HG02840 (cell line): ENCODE data around the gene LILRA1.
"Not testable (repeated sequence)": the region's sequence is repeated elsewhere in the genome, so short reads cannot be mapped to it uniquely, and the experiment has no call there.

Experiments
- ATAC-seq: cut with Tn5 transposase; IDR thresholded peaks from one replicate; pipeline ENCODE4 v1.9.1; 2021; ENCODE audit warnings: mild to moderate bottlenecking, moderate library complexity, moderate number of reproducible peaks; ENCODE audit not compliant: unreplicated experiment, low FRiP score

Gene LILRA1

DNA sequence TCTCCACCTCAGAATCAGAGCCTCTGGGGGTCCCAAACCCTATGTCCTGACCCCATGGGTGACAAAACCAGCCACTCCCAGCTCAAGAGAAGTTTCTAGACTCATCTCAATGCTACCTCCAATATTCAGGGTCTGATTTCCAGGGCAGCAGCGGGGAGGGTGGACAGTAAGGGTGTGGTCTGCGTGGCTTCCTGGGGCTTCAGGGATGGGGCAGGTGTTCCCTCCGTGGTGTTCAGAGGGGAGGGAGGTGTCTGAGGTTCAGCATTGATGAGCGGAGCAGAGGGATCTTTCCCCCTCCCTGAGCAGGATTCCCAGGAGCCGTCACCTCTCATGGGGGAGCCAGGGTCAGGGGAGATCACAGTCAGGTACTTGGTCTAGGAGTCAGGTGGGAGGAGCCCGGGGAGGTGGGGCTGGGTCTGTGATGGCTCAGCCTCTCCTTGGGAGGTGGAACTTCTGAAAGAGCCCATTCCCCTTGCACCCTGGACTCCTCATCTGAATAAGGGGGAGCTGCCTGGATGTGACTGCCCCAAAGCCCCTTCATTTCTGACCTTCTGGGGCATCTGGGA is 16.9 kb upstream of the LILRA1 start:
- no peak for ATAC-seq

DNA sequence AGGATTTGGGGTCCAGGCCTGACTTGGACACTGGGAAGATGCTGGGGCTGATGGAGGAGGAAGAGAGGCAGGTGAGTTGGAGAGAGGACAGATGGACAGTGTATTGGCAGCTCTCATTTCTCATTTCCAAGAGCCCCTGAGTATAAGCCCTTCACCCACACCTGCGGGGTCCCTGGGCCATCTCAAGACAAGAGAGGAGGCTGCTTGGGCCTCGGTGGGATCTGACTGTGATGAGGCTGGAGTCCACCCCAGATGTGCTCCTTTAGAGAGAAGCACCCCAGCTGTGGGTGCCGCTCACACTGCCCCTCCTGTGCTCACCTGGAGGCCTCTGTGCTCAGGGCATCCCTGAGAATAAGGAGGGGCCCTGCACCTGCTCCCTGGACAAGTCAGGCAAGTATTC is 16.1 kb upstream of the LILRA1 start:
- no peak for ATAC-seq

DNA sequence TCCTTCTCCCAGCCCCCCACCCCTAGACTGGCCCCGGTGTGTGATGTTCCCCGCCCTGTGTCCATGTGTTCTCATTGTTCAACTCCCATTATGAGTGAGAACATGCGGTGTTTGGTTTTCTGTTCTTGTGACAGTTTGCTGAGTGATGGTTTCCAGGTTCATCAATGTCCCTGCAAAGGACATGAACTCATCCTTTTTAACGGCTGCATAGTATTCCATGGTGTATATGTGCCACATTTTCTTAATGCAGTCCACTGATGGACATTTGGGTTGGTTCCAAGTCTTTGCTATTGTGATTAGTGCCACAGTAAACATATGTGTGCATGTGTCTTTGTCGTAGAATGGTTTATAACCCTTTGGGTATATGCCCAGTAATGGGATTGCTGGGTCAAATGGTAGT is 15.2 kb upstream of the LILRA1 start:
- ATAC-seq = not testable (repeated sequence)

DNA sequence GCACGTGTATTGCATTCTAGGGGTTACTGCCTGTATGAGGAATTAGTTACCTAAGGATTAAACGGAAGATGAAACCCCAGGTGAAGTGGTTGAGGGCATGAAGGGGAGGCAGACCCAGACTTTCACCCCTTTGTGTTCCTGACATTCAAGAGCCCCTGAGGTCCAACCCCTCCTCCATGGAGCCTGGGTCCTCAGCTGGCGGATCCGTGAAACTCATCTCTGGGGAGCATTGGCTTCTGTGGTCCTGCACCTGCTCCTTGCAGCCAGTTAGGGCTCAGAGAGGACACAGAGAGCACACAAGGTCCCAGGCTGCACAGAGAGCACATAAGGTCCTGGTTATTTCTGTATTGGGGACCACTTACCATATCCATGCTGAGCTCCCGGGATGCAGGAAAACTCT is 7.0 kb upstream of the LILRA1 start:
- no peak for ATAC-seq

DNA sequence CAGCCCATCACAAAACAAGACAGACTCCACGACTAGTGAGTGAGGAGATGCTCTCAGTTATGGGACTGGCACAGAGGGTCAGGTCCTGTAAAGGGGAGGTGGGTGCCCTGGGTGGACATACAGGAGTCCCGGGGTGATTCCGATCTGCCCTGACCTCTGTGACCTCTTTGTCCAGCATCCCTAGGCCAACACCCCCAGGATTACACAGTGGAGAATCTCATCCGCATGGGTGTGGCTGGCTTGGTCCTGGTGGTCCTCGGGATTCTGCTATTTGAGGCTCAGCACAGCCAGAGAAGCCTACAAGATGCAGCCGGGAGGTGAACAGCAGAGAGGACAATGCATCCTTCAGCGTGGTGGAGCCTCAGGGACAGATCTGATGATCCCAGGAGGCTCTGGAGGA is 6.4 kb upstream of the LILRA1 start:
- no peak for ATAC-seq

DNA sequence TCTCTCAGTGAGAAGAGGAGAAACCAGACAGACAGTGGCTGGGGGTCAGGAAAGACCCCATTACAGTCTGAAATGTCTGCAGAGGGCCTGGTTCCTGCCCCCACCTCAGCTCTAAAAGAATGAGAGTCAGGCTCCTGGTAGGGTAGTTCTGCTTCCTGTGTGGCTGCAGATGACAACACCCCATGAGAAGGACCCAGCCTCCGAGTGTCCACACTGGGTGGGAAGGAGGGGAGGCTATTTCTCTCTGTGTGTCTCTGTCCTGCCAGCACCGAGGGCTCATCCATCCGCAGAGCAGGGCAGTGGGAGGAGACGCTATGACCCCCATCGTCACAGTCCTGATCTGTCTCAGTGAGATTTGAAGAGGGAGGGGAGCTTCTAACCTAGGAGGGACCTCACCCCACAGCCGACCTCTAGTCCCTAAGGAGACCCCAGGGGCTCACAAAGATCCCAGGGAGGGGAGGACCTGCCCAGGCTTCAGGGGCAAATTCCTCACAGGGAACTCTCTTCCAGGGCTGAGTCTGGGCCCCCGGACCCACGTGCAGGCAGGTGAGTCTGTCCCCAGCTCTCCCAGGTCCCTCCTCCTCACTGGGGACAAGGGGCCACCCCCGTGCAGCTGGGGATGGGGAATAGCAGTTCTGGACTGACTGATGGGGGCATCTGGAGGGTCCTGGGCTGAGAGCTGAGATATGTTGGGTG is 647 bp downstream of the LILRA1 start:
- ATAC-seq = not testable (repeated sequence)

DNA sequence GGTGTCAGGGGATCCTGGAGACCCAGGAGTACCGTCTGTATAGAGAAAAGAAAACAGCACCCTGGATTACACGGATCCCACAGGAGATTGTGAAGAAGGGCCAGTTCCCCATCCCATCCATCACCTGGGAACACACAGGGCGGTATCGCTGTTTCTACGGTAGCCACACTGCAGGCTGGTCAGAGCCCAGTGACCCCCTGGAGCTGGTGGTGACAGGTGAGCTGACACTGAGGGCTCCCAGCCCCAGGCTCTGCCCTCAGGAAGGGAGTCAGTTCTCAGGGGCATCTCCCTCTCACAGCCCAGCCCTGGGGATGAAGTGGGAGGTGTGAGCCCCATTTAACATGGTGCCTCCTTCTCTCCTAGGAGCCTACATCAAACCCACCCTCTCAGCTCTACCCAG is 1.3 kb downstream of the LILRA1 start:
- ATAC-seq = no peak

DNA sequence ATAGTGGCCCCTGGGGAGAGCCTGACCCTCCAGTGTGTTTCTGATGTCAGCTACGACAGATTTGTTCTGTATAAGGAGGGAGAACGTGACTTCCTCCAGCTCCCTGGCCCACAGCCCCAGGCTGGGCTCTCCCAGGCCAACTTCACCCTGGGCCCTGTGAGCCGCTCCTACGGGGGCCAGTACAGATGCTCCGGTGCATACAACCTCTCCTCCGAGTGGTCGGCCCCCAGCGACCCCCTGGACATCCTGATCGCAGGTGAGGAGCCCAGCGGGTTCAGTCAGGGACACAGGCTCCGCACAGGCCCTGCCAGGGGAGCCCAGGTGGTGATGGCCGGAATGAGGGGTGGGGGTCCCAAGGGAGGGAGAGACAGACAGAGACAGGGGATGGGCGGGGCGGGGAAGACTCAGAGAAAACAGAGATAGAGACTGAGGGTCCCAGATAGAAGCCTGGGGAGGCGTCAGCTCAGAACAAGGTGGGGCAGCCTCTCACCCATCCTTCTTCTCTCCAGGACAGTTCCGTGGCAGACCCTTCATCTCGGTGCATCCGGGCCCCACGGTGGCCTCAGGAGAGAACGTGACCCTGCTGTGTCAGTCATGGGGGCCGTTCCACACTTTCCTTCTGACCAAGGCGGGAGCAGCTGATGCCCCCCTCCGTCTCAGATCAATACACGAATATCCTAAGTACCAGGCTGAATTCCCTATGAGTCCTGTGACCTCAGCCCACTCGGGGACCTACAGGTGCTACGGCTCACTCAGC is 2.4 kb downstream of the LILRA1 start:
- not testable (repeated sequence) for ATAC-seq

DNA sequence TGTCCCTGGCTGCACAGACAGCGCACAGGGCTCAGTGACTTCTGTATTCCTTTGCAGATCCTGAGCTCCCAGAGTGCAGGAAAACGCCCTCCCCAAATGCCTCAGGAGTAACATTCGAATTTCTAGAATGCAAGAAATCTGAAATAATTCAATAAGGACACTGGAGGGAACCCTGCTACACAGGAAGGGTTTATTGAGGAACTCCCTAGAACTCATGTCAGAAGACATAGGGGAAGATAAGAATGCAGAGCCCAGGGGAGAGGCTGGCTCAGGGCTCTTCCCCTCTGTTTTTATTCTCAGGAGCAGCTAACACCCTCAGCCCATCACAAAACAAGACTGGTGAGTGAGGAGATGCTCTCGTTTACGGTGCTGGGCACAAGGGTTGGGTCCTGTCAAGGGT is 6.8 kb downstream of the LILRA1 start:
- ATAC-seq = no peak

DNA sequence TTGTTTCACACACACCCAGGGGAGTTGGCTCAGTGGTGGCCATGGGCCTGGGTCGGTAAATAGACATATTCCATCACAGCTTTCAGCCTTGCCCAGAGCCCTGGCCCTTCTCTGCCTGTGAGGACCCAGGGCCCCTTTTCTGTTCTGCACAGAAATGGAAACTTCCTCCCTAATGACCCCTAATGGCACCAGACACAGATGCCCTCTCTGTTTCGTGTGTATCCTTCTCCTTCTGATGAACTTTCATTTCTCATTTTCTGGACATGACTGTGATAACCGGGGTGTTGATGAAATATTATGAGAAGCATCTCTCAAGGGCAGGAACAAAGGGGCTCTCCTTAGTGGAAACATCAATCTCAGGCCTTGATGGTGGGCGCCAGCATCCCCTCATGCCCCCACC is 12.8 kb downstream of the LILRA1 start:
- ATAC-seq = no peak

DNA sequence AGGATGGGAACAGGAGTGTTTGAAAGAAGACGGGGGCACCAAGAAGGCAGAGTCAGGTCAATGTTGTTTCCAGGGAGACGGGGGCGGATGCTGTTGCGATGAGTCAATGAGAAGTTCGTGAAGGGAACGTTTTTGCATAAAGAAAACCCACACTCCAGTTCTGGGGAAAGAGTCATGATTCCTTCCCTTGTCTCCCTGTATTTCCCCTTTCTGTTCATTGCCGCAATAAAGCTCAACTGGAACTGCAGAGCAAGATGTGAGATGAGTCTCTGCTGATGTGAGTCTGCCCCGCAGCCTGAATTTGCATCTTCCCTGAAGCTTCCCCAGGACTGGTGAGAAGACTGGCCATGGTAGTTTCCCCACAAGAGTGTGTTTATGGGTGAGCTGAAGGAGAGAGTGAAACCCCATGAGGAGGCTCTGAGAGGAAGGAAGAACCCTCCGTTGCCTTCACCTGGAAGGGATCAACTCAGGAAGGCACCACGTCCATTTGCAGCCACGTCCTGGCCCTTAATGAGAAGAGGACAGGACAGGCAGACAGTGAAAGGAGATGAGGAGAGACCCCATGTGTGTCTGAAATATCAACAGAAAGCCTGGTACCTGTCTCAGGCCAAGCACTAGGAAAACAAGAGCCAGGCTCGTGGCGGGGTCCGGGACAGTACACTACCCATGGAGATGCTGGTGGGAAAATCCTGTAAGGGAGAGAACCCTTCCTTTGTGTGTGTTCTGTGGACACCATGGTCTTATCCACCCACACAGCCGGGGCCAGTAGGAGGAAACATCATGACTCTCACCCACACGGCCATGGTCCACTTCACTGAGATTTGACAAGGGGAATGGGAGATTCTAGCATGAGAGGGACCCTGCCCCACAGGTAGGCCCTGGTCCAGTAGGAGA is 13.7 kb downstream of the LILRA1 start:
- no peak for ATAC-seq

DNA sequence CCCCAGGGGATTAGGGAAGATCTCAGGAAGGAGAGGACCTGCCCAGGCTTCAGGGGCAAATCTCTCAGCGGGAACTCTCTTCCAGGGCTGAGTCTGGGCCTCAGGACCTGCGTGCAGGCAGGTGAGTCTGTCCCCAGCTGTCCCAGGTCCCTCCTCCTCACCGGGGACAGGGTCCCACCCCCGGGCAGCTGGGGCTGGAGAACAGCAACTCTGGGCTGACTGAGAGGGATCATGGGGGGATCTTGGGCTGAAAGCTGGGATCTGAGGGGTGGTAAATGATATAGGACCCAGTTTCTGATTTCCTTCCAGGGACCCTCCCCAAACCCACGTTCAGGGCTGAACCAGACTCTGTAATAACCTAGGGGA is 14.3 kb downstream of the LILRA1 start:
- ATAC-seq = no peak

DNA sequence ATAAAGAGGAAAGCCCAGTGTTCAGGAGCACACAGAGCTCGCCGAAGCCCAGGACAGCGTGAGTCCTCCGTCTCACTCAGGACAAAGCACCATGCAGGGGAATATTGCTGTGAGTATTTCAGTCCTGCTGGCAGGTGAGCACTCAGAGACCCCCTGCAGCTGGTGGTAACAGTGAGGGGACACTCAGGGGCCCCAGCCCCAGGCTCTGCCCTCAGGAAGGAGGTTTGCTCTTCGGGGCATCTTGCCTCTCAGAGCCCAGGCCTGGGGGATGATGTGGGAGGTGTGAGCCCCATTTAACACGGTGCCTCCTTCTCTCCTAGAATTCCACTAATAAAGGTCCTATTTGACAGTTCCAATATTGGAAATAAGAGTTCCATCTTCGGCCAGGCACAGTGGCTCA is 14.8 kb downstream of the LILRA1 start:
- no peak for ATAC-seq

DNA sequence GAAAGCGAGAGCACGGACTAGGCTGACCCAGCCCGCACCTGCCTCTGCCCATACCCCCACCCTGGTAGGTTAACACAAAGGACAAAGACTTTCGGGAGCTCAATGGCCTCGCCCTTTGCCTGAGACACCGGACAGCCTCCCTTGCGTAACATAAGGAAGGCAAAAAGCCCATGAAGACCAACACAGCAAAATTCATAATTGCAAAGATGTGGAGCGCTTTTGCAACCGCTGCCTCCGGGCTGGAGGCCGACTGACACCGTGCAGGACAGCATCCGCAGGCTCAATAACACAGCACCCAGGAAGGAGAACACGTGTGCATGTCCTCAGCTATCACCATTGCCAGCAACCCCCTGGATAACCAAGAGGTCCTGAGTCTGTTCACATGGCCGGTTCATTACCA is 15.4 kb downstream of the LILRA1 start:
- ATAC-seq = no peak

DNA sequence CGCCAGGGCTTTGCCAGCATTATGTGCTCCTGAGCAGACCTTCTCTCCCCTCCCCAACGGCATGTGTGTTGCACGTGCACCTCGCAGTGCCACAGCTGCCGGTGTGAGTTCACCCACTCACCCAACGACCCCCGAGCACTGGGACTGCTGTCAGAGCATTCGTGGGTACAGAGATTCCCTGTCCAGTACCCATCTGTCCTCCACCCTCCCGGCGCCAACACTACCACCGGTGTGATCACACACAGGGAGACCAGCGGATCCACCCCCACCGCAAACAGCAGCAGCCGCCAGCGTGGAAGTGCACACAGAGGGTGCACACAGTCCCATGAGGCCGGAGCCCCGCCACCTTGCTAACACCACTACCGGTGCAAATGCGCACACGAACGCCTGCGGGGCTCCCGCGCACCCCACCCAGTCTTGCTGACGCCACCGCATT is 15.9 kb downstream of the LILRA1 start:
- no peak for ATAC-seq

DNA sequence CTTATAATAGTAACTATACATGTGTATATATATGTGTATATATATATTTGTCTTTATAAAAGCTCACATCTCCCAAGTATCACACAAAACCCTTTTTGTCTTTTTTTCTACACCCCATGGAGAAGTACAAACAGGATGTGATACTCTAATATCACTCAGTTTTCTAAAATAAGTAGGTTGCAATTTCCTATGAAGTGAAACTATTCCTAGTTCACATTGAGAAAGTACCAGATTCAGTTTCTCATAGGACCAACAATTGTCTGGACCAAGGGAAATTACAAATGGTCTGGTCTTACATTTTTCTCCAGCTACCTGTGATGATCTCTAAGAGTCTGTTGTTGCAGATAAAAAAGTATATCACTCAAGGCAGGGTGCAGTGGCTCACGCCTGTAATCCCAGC is 19.0 kb downstream of the LILRA1 start:
- ATAC-seq = no peak

DNA sequence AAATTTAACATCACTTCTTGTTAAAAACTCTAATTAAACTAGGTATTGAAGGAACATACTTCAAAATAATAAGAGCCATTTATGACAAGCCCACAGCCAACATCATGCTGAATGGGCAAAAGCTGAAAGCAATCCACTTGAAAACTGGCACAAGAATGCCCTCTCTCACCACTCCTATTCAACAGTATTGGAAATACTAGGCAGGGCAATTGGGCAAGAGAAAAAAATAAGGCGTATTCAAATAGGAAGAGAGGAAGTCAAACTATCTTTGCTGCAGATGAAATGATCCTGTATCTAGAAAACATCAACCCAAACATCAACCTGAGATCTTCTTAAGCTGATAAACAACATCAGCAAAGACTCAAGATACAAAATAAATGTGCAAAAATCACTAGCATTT is 21.3 kb downstream of the LILRA1 start:
- ATAC-seq = no peak

DNA sequence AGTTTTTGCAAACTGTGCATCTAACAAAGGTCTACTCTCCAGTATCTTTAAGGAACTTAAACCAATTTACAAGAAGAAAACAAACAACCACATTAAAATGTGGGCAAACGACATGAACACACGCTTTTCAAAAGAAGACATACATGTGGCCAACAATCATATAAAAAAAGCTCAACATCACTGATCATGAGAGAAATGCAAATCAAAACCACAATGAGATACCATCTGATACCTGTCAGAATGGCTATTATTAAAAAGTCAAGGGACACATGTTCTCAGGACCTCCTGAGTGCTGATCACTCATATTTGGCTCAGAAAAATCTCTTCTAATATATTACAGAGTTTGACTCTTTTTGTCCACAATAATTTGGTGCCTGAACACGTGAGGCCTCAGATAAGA is 22.6 kb downstream of the LILRA1 start:
- peak; percentile 42 for ATAC-seq

DNA sequence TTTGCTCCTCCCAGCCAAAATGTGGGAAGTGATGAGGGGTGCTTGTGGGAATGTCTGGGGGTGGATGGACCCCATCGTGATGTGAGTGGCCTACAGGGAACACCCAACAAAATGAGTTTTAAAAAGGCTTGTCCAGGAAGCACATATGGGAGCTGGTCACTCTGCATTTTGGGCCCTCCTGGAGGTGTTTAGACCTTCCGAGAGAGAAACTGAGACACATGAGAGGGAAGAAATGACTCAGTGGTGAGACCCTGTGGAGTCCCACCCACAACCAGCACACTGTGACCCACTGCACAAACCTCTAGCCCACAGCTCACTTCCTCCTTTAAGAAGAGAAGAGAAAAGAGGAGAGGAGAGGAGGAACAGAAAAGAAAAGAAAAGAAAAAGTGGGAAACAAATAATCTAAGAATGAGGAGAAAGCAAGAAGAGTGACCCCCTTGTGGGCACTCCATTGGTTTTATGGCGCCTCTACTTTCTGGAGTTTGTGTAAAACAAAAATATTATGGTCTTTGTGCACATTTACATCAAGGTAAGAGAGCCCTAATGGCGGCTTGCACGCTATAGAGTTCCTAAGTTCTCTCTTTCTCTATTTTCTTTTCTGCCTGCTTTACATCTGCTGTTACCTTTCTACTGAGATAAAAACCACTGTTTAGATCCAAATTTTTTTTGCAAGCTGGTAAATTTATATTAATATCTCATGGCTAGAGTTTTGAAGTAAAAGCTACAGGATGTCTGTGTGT is 23.6 kb downstream of the LILRA1 start:
- peak; percentile 64 for ATAC-seq

DNA sequence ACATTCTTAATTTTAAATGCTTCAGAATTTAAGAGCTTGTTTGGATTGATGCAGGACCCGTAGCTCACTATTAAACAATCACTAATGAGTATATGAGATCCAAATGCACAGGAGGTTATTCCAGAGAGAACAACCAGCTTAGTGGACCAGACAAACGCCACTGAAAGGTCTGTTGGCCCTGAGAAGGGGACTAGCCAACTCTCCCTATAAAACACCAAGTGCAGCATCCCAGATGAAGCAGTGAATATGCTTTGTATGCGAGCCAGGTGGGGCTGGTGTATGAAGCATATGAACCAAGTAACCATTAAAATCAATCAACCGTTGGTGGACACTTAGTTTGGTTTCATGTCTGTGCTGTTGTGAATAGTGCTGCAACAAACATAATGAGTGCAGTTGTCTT is 27.0 kb downstream of the LILRA1 start:
- no peak for ATAC-seq
